WERI-Rb-1 (cell line): Measurements from ENCODE around the gene TMCO4.

Source experiments
- DNase-seq: peaks from one replicate; pipeline ENCODE4 v3.0.0-alpha.2; 2020
- H3K27ac ChIP-seq: fragments of 250-450 bp; sonication (Bioruptor Pico); 2 replicates; pipeline ENCODE4 v1.5.1; 2020; ENCODE audit warnings: mild to moderate bottlenecking, moderate library complexity
- H3K27me3 ChIP-seq: fragments of 250-450 bp; sonication (Bioruptor Pico); 2 replicates; pipeline ENCODE4 v1.5.1; 2021; ENCODE audit warnings: mild to moderate bottlenecking, low read depth, moderate library complexity; ENCODE audit not compliant: insufficient read depth, severe bottlenecking
- H3K36me3 ChIP-seq: fragments of 250-450 bp; sonication (Bioruptor Pico); 2 replicates; pipeline ENCODE4 v1.5.1; 2020; ENCODE audit warnings: mild to moderate bottlenecking, moderate library complexity
- H3K4me3 ChIP-seq: 2 replicates; pipeline ENCODE4 v1.5.1; 2011; ENCODE audit warnings: low read depth, mild to moderate bottlenecking, control low read depth, low read length
- H3K9me3 ChIP-seq: fragments of 250-450 bp; sonication (Bioruptor Pico); 2 replicates; pipeline ENCODE4 v1.5.1; 2021; ENCODE audit warnings: mild to moderate bottlenecking, moderate library complexity; ENCODE audit not compliant: severe bottlenecking
- TF ChIP-seq, protein P1 (sequence below): IDR thresholded peaks from 2 replicates; pipeline ENCODE4 v1.5.1; 2011; ENCODE audit warnings: low read depth, mild to moderate bottlenecking, control low read depth, inconsistent platforms, low read length

TMCO4 gene

DNA sequence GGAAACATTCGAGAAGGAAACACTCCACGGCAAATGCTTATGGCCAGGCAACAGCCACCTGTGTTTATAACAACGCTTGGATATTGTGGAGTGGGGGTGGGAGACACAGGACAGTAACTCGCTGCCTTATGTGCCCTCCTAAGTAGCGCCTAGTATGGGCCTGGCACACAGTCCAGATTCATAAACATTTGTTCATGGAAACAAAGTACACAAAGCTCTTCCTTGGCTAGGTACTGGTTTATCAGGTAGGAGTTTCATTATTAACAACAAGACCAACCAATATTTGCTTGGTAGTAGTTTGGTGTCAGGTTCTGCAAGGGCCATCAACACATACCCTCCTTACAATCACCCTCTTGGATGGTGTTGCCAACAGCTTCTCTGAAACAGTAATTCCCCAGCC is 23.4 kb downstream of the TMCO4 start:
- Histone ChIP-seq H3K27ac (no peak overlapping the region), H3K36me3 (no peaks in the 10 kb centered on the region), H3K27me3 (no peaks in the 10 kb centered on the region), H3K9me3 (no peaks in the 10 kb centered on the region), H3K4me3 (no peak overlapping the region)
- TF ChIP-seq, protein P1, sequence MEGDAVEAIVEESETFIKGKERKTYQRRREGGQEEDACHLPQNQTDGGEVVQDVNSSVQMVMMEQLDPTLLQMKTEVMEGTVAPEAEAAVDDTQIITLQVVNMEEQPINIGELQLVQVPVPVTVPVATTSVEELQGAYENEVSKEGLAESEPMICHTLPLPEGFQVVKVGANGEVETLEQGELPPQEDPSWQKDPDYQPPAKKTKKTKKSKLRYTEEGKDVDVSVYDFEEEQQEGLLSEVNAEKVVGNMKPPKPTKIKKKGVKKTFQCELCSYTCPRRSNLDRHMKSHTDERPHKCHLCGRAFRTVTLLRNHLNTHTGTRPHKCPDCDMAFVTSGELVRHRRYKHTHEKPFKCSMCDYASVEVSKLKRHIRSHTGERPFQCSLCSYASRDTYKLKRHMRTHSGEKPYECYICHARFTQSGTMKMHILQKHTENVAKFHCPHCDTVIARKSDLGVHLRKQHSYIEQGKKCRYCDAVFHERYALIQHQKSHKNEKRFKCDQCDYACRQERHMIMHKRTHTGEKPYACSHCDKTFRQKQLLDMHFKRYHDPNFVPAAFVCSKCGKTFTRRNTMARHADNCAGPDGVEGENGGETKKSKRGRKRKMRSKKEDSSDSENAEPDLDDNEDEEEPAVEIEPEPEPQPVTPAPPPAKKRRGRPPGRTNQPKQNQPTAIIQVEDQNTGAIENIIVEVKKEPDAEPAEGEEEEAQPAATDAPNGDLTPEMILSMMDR = no peak
- DNase-seq = no peak

DNA sequence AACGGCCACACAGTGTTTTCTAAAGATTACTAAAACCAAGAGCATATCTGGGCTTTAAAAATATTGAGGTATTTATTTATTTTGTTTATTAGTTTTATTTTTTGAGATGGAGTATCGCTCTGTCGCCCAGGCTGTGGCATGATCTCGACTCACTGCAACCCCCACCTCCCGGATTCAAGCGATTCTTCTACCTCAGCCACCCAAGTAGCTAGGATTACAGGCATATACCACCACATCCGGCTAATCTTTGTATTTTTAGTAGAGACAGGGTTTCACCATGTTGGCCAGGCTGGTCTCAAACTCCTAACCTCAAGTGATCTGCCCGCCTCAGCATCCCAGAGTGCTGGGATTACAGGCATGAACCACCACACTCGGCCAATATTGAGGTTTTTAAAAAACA is 23.9 kb downstream of the TMCO4 start:
- no peak overlapping the region for H3K27ac ChIP-seq
- no peak overlapping the region for H3K4me3 ChIP-seq
- no peaks in the 10 kb centered on the region for H3K36me3 ChIP-seq
- H3K27me3 ChIP-seq = no peaks in the 10 kb centered on the region
- TF ChIP-seq, protein P1 = no peak
- no peaks in the 10 kb centered on the region for H3K9me3 ChIP-seq
- no peak for DNase-seq

DNA sequence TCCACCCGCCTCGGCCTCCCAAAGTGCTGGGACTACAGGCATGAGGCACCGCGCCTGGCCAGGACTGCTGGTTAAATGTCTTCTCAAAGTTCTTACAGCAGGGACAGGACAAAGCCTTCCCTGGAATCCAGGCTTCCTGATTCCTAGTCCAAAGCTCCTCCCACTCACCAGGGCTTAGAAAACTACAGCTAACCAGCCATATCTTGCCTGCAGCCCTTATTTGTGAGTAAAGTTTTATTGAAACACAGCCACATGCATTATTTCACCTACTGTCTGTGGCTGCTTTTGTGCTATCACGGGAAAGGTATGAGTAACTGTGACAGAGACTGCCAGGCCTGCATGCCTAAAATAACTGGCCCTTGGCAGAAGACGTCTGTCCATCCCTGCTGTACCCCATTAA is 24.4 kb downstream of the TMCO4 start:
- H3K36me3 ChIP-seq = no peaks in the 10 kb centered on the region
- no peak for DNase-seq

DNA sequence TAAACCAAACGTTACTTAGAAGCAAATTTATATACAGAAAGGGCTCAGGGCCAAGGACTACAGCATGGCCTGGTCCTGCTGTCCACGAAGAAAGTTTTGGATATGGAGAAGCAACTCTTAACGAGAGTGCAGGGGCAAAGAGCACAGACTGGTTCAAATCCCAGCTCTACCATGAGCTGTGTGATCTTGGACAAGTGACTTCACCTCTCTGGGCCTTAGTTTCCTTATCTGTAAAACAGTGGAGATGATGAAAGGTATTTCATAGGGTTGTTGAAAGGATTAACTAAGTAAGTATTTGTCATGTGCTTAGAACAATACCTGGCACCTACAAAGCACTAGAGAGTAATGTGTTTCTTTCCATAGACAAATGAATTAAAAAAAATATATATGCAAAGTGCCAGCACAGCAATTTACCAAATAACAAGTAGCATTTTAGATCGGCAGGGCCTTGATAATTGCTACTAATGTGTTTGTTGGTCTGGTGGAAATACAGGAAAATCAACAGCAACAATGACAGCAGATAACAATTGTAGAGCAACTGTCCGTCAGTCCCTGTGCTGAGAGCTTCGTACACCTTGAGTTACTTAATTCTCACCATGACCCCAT is 25.4 kb downstream of the TMCO4 start:
- H3K27me3 ChIP-seq = no peaks in the 10 kb centered on the region
- TF ChIP-seq, protein P1 = no peak
- H3K9me3 ChIP-seq = no peaks in the 10 kb centered on the region

More for the DNA sequence above, 24.4 kb downstream of the TMCO4 start:
- H3K27me3 ChIP-seq = no peaks in the 10 kb centered on the region
- no peak overlapping the region for H3K4me3 ChIP-seq
- no peak overlapping the region for H3K27ac ChIP-seq
- TF ChIP-seq, protein P1 = no peak
- no peaks in the 10 kb centered on the region for H3K9me3 ChIP-seq

DNA sequence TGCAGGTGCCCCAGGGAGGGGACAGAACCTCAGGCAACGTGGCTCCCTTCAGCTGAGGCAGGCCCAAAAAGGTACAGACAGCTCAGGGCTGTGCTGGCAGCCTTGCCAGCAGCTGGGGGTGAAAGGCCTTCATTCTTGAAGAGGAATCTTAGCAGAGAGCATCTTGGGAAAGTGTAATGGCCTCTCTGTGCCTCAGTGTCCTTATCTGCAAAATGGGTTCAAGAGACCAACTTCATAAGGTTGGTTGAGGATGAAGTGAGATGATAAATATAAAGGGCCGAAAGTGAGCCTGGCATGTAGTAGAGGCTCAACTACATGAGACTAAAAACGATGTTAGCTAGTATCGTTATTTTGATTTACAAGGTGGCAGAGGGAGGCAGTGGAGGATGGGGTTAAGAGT is 26.2 kb downstream of the TMCO4 start:
- no peak overlapping the region for H3K4me3 ChIP-seq
- no peaks in the 10 kb centered on the region for H3K9me3 ChIP-seq
- no peaks in the 10 kb centered on the region for H3K27me3 ChIP-seq
- H3K36me3 ChIP-seq = no peaks in the 10 kb centered on the region
- H3K27ac ChIP-seq = no peak overlapping the region
- no peak for DNase-seq
- TF ChIP-seq, protein P1 = no peak

More for the DNA sequence above, 25.4 kb downstream of the TMCO4 start:
- Histone ChIP-seq H3K4me3 (no peak overlapping the region), H3K27ac (no peak overlapping the region), H3K36me3 (no peaks in the 10 kb centered on the region)
- DNase-seq = no peak

DNA sequence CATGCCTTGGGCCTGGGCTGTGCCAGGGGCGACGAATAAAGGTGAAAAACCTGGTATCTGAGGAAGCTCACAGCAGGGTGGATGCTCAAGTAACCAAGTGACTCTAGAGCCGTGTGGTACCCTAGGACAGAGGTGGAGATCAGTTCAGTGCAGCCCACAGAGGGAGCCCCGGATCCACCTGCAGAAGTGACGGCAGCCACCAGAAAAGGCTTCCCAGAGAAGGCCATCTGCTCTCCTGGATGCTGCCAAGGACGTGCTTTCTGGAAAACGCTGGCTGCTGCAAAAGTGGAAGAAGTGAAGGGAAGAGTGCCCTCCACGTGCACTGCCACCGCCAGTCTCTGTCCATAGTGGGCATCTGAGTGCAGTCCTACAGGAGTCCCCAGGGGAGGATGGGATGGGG is 27.7 kb downstream of the TMCO4 start:
- no peak overlapping the region for H3K4me3 ChIP-seq
- no peaks in the 10 kb centered on the region for H3K27me3 ChIP-seq
- H3K27ac ChIP-seq = no peak overlapping the region
- DNase-seq = peak; percentile 26
- H3K36me3 ChIP-seq = no peaks in the 10 kb centered on the region
- no peaks in the 10 kb centered on the region for H3K9me3 ChIP-seq
- TF ChIP-seq, protein P1 = 0 out of 2 replicates have a peak, but pooled peaks have one; percentile 29
